ENCODE results near the gene FLVCR1.

The FLVCR1 gene

GRCh38 chr1:212945463-212946160 is 87.5 kb downstream of the FLVCR1 start:
- no peak for DNase-seq (ENCODE audit: low read depth in 2 of 2)

GRCh38 chr1:212946872-212947271 is 88.8 kb downstream of the FLVCR1 start:
- DNase-seq (ENCODE audit: low read depth in 2 of 2), result no peak

Measured in stimulated activated CD4-positive, alpha-beta T cell treated with anti-CD3 and anti-CD28 coated beads, Interleukin-12 subunit alpha, Interleukin-12 subunit beta, amount 100 ng/mL, for 24 hours (primary cell).